PC-9 (cell line): ENCODE data around the gene PDE6B. TPM values are rescaled to one million over a fixed set of nuclear protein-coding genes. Genes with fewer than 3 reads are reported as not detected.
"Not testable (repeated sequence)": the region's sequence is repeated elsewhere in the genome, so short reads cannot be mapped to it uniquely, and the experiment has no call there.

ENCODE experiments used
- BruUV-seq: library from RNA; stranded (reverse); fragments of 400-500 nt; replicated peaks from 2 replicates; lab custom pipeline; 2021; lab: Mats Ljungman, UMichigan
- CTCF ChIA-PET: fragments of 300-600 bp; sonication (Branson Sonifier 250); formaldehyde crosslinking; loops from one replicate; lab custom pipeline; 2022; ENCODE audit warnings: antibody characterized with exemption; lab: Charles Lee
- POLR2A ChIA-PET: fragments of 300-600 bp; sonication (Branson Sonifier 250); formaldehyde crosslinking; loops from one replicate; lab custom pipeline; 2022; ENCODE audit warnings: antibody characterized with exemption; ENCODE audit not compliant: unreplicated experiment; lab: Charles Lee
- DNase-seq, 2 experiments: peaks; one replicate each; pipeline versions ENCODE4 v3.0.0 to v3.0.0-alpha.2; 2015 to 2022; ENCODE audit warnings: mixed read lengths in 1 of 2
- H2AFZ ChIP-seq: fragments of 200-600 bp; sonication (generic); 2 replicates; pipeline ENCODE4 v1.8.1; 2017; ENCODE audit warnings: antibody characterized with exemption
- H3F3A ChIP-seq: fragments of 200-600 bp; sonication (generic); 2 replicates; pipeline ENCODE4 v1.8.1; 2017; ENCODE audit warnings: antibody characterized with exemption, mild to moderate bottlenecking, low read depth; ENCODE audit not compliant: insufficient read depth
- H3K27ac ChIP-seq: fragments of 200-600 bp; sonication (generic); 2 replicates; pipeline ENCODE4 v1.6.1; 2016; ENCODE audit warnings: mixed run types
- H3K27me3 ChIP-seq: fragments of 200-600 bp; sonication (generic); 2 replicates; pipeline ENCODE4 v1.6.1; 2016; ENCODE audit warnings: low read depth, mixed run types; ENCODE audit not compliant: insufficient read depth
- H3K36me3 ChIP-seq: fragments of 200-600 bp; sonication (generic); 2 replicates; pipeline ENCODE4 v1.6.1; 2016; ENCODE audit warnings: low read depth, mixed run types
- H3K4me1 ChIP-seq: fragments of 200-600 bp; sonication (generic); replicated peaks from 2 replicates; pipeline ENCODE4 v1.6.1; 2016; ENCODE audit warnings: mixed run types; ENCODE audit not compliant: insufficient read depth
- H3K4me2 ChIP-seq: fragments of 200-600 bp; sonication (generic); 2 replicates; pipeline ENCODE4 v1.6.1; 2017; ENCODE audit warnings: mixed run types
- H3K4me3 ChIP-seq: fragments of 200-600 bp; sonication (generic); 2 replicates; pipeline ENCODE4 v1.6.1; 2016; ENCODE audit warnings: mixed run types
- H3K79me2 ChIP-seq: fragments of 200-600 bp; sonication (generic); 2 replicates; pipeline ENCODE4 v1.6.1; 2017; ENCODE audit warnings: low read depth, mixed run types
- H3K9me2 ChIP-seq: fragments of 200-600 bp; sonication (generic); 2 replicates; pipeline ENCODE4 v1.8.1; 2017; ENCODE audit warnings: mild to moderate bottlenecking; ENCODE audit not compliant: insufficient read depth
- H3K9me3 ChIP-seq: fragments of 200-600 bp; sonication (generic); 2 replicates; pipeline ENCODE4 v1.8.1; 2016; ENCODE audit warnings: low read depth; ENCODE audit not compliant: insufficient read depth
- H4K20me1 ChIP-seq: fragments of 200-600 bp; sonication (generic); 2 replicates; pipeline ENCODE4 v1.8.1; 2017; ENCODE audit not compliant: insufficient read depth
- EZH2 ChIP-seq: fragments of 200-600 bp; sonication (generic); IDR thresholded peaks from 2 replicates; pipeline ENCODE4 v1.8.0; 2017; ENCODE audit warnings: antibody characterized with exemption, low read depth
- intact Hi-C: fragments of 100-400 bp; cut with micrococcal nuclease; formaldehyde crosslinking; loops from one replicate; pipeline ENCODE4 v1.10.0; 2022; ENCODE audit not compliant: unreplicated experiment
- total RNA-seq: library from RNA; stranded (reverse); gene quantifications from 2 replicates; pipeline ENCODE4 v1.2.3, GENCODE V29; 2021
- TF ChIP-seq, protein P1 (sequence below): fragments of 200-600 bp; sonication (generic); conservative IDR thresholded peaks from 2 replicates; pipeline ENCODE4 v1.6.1; 2017; ENCODE audit warnings: mixed run types, antibody characterized with exemption, mild to moderate bottlenecking, moderate library complexity

Gene PDE6B
- total RNA-seq, 1 experiment from 2014 or later = 5.9 TPM

GRCh38 chr4:633976-634598 is 8.7 kb downstream of the PDE6B start:
- H3K79me2 ChIP-seq = no peaks in the 10 kb centered on the region
- H3F3A ChIP-seq = no peaks in the 10 kb centered on the region
- H3K27ac ChIP-seq = no peak overlapping the region
- DNase-seq = no peak
- H3K9me2 ChIP-seq = no peaks in the 10 kb centered on the region
- H3K9me3 ChIP-seq = no peaks in the 10 kb centered on the region
- no peaks in the 10 kb centered on the region for H3K4me1 ChIP-seq
- no TSS peak for BruUV-seq
- TF ChIP-seq, protein P1, sequence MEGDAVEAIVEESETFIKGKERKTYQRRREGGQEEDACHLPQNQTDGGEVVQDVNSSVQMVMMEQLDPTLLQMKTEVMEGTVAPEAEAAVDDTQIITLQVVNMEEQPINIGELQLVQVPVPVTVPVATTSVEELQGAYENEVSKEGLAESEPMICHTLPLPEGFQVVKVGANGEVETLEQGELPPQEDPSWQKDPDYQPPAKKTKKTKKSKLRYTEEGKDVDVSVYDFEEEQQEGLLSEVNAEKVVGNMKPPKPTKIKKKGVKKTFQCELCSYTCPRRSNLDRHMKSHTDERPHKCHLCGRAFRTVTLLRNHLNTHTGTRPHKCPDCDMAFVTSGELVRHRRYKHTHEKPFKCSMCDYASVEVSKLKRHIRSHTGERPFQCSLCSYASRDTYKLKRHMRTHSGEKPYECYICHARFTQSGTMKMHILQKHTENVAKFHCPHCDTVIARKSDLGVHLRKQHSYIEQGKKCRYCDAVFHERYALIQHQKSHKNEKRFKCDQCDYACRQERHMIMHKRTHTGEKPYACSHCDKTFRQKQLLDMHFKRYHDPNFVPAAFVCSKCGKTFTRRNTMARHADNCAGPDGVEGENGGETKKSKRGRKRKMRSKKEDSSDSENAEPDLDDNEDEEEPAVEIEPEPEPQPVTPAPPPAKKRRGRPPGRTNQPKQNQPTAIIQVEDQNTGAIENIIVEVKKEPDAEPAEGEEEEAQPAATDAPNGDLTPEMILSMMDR = no peak
- no peak for TF ChIP-seq EZH2
- no peaks in the 10 kb centered on the region for H4K20me1 ChIP-seq
- CTCF ChIA-PET = no interaction called here
- POLR2A ChIA-PET = no interaction called here
- no peak overlapping the region for H2AFZ ChIP-seq
- peaks cover 77% of the 10 kb centered on the region for H3K27me3 ChIP-seq
- H3K36me3 ChIP-seq = no peaks in the 10 kb centered on the region
- intact Hi-C loops = no loop called here
- no peak overlapping the region for H3K4me2 ChIP-seq
- H3K4me3 ChIP-seq = no peak overlapping the region

DNA sequence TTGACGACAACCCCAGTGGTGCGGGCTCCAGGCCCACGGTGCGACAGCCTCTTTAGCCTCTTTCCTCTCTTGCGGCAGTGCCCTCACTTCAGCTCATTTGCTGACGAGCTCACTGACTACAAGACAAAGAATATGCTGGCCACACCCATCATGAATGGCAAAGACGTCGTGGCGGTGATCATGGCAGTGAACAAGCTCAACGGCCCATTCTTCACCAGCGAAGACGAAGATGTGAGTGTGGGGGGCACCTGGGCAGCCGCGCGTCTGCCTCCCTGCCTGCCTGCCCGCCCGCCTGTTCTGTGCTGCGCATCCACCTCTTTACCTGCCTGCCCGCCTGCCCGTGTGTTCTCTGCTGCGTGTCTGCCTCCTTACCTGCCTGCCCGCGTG is 9.2 kb downstream of the PDE6B start:
- Histone ChIP-seq H3F3A (no peaks in the 10 kb centered on the region), H3K27ac (no peak overlapping the region), H3K9me3 (no peaks in the 10 kb centered on the region), H3K4me2 (no peak overlapping the region), H3K27me3 (peaks cover 77% of the 10 kb centered on the region), H2AFZ (no peak overlapping the region), H3K4me1 (no peaks in the 10 kb centered on the region), H3K9me2 (no peaks in the 10 kb centered on the region), H3K4me3 (no peak overlapping the region), H4K20me1 (no peaks in the 10 kb centered on the region), H3K36me3 (no peaks in the 10 kb centered on the region), H3K79me2 (no peaks in the 10 kb centered on the region)
- CTCF ChIA-PET = no interaction called here
- POLR2A ChIA-PET = no interaction called here
- no TSS peak for BruUV-seq
- DNase-seq = no peak
- intact Hi-C loops = no loop called here
- no peak for TF ChIP-seq EZH2
- TF ChIP-seq, protein P1 = no peak

DNA sequence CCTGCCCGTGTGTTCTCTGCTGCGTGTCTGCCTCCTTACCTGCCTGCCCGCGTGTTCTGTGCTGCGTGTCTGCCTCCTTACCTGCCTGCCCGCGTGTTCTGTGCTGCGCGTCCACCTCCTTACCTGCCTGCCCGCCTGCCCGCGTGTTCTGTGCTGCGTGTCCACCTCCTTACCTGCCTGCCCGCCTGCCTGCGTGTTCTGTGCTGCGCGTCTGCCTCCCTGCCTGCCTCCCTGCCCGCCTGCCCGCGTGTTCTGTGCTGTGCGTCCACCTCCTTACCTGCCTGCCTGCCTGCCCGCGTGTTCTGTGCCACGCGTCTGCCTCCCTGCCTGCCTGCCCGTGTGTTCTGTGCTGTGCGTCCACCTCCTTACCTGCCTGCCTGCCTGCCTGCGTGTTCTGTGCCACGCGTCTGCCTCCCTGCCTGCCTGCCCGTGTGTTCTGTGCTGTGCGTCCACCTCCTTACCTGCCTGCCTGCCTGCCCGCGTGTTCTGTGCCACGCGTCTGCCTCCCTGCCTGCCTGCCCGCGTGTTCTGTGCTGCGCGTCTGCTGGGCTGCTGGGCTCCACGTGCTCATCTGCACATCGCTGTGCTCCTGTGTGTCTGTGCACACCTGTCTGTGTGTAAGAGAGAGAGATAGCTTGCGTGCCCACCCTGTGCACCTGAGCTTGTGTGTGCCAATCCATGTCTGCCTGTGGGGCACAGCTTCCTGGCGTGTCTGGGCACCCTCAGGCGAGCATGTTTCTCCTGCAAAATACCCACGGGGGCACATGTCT is 9.9 kb downstream of the PDE6B start:
- H3K4me2 ChIP-seq, intact Hi-C loops, H3K79me2 ChIP-seq, H3K36me3 ChIP-seq, H3K27ac ChIP-seq, H3K9me3 ChIP-seq, H3K4me1 ChIP-seq, CTCF ChIA-PET, BruUV-seq, DNase-seq, POLR2A ChIA-PET, H3K9me2 ChIP-seq, H3K4me3 ChIP-seq, H4K20me1 ChIP-seq, H3F3A ChIP-seq, H2AFZ ChIP-seq: not testable (repeated sequence)
- H3K27me3 ChIP-seq = peaks cover 77% of the 10 kb centered on the region
